H9 (cell line): ENCODE data around the gene PLCL1. TPM values are rescaled to one million over a fixed set of nuclear protein-coding genes. Genes with fewer than 3 reads are reported as not detected.

Source experiments
- DNase-seq: peaks from one replicate; pipeline ENCODE4 v3.0.0-alpha.2; 2017
- H2AFZ ChIP-seq: one replicate; pipeline ENCODE4 v1.6.1; 2013; ENCODE audit warnings: mild to moderate bottlenecking, low read length, control low read depth, moderate library complexity
- H2AK5ac ChIP-seq: 2 replicates; pipeline ENCODE4 v1.6.1; 2013; ENCODE audit warnings: low read length, control low read depth, mixed read lengths; ENCODE audit not compliant: insufficient read length
- H2BK120ac ChIP-seq: one replicate; pipeline ENCODE4 v1.6.1; 2013; ENCODE audit warnings: low read depth, mild to moderate bottlenecking, low read length, control low read depth, inconsistent platforms; ENCODE audit not compliant: poor library complexity, severe bottlenecking
- H2BK12ac ChIP-seq: 2 replicates; pipeline ENCODE4 v1.6.1; 2013; ENCODE audit warnings: low read length, control low read depth, mixed read lengths, low read depth; ENCODE audit not compliant: insufficient read length
- H2BK15ac ChIP-seq: 2 replicates; pipeline ENCODE4 v1.6.1; 2013; ENCODE audit warnings: low read depth, low read length, control low read depth
- H2BK20ac ChIP-seq: one replicate; pipeline ENCODE4 v1.6.1; 2013; ENCODE audit warnings: low read depth, mild to moderate bottlenecking, low read length, control low read depth, inconsistent platforms; ENCODE audit not compliant: poor library complexity, severe bottlenecking
- H2BK5ac ChIP-seq: 2 replicates; pipeline ENCODE4 v1.6.1; 2013; ENCODE audit warnings: low read length, control low read depth, mixed read lengths; ENCODE audit not compliant: insufficient read length
- H3K14ac ChIP-seq: 2 replicates; pipeline ENCODE4 v1.6.1; 2013; ENCODE audit warnings: low read length, control low read depth; ENCODE audit not compliant: insufficient read depth
- H3K18ac ChIP-seq: 2 replicates; pipeline ENCODE4 v1.6.1; 2013; ENCODE audit warnings: low read depth, mild to moderate bottlenecking, mixed read lengths, low read length, control low read depth; ENCODE audit not compliant: insufficient read length
- H3K23ac ChIP-seq: 2 replicates; pipeline ENCODE4 v1.6.1; 2013; ENCODE audit warnings: low read length, control low read depth, mixed read lengths, low read depth; ENCODE audit not compliant: insufficient read length
- H3K23me2 ChIP-seq: 2 replicates; pipeline ENCODE4 v1.6.1; 2013; ENCODE audit warnings: low read depth, mild to moderate bottlenecking, mixed read lengths, low read length, control low read depth; ENCODE audit not compliant: insufficient read length, poor library complexity, severe bottlenecking
- H3K27ac ChIP-seq: 2 replicates; pipeline ENCODE4 v1.5.1; 2013; ENCODE audit warnings: low read length, control low read depth, mixed read lengths, low read depth; ENCODE audit not compliant: insufficient read length
- H3K27me3 ChIP-seq: 2 replicates; pipeline ENCODE4 v1.6.1; 2013; ENCODE audit warnings: low read length, control low read depth, inconsistent platforms; ENCODE audit not compliant: insufficient read depth
- H3K4ac ChIP-seq: 2 replicates; pipeline ENCODE4 v1.6.1; 2013; ENCODE audit warnings: low read depth, mild to moderate bottlenecking, control low read depth, inconsistent platforms, low read length, moderate library complexity
- H3K4me1 ChIP-seq: 2 replicates; pipeline ENCODE4 v1.6.1; 2013; ENCODE audit warnings: low read length, control low read depth, inconsistent platforms; ENCODE audit not compliant: insufficient read depth
- H3K4me2 ChIP-seq: 2 replicates; pipeline ENCODE4 v1.6.1; 2013; ENCODE audit warnings: low read length, control low read depth, mixed read lengths; ENCODE audit not compliant: insufficient read length, insufficient read depth
- H3K56ac ChIP-seq: 2 replicates; pipeline ENCODE4 v1.6.1; 2013; ENCODE audit warnings: low read depth, mild to moderate bottlenecking, mixed read lengths, low read length, control low read depth; ENCODE audit not compliant: insufficient read length
- H3K79me1 ChIP-seq: 2 replicates; pipeline ENCODE4 v1.6.1; 2013; ENCODE audit warnings: low read depth, mild to moderate bottlenecking, moderate library complexity, low read length, control low read depth, inconsistent platforms; ENCODE audit not compliant: insufficient read depth, poor library complexity, severe bottlenecking
- H3K79me2 ChIP-seq: 2 replicates; pipeline ENCODE4 v1.6.1; 2013; ENCODE audit warnings: low read length, control low read depth, inconsistent platforms; ENCODE audit not compliant: insufficient read depth
- H3K9ac ChIP-seq: 2 replicates; pipeline ENCODE4 v1.6.1; 2013; ENCODE audit warnings: low read length, control low read depth, mixed read lengths; ENCODE audit not compliant: insufficient read length; ENCODE audit errors: extremely low read depth
- H3K9me3 ChIP-seq: one replicate; pipeline ENCODE4 v1.6.1; 2013; ENCODE audit warnings: low read depth, low read length, inconsistent platforms; ENCODE audit not compliant: control insufficient read depth
- H3T11ph ChIP-seq: one replicate; pipeline ENCODE4 v1.6.1; 2013; ENCODE audit warnings: mild to moderate bottlenecking, low read length, control low read depth, inconsistent platforms
- H4K20me1 ChIP-seq: one replicate; pipeline ENCODE4 v1.6.1; 2013; ENCODE audit not compliant: control insufficient read depth, insufficient read length, insufficient read depth
- H4K5ac ChIP-seq: 2 replicates; pipeline ENCODE4 v1.6.1; 2013; ENCODE audit warnings: low read depth, mild to moderate bottlenecking, mixed read lengths, low read length, control low read depth; ENCODE audit not compliant: insufficient read length
- H4K8ac ChIP-seq: replicated peaks from 2 replicates; pipeline ENCODE4 v1.6.1; 2013; ENCODE audit warnings: low read length, control low read depth, mixed read lengths, low read depth; ENCODE audit not compliant: insufficient read length
- H4K91ac ChIP-seq: 2 replicates; pipeline ENCODE4 v1.6.1; 2013; ENCODE audit warnings: low read depth, mild to moderate bottlenecking, moderate library complexity, mixed read lengths, low read length, control low read depth; ENCODE audit not compliant: insufficient read length
- H3K27ac Mint-ChIP-seq, 3 experiments: 2 replicates in 2 of 3; 3 replicates in 1 of 3; pipeline ENCODE4 v1.8.0; 2020 to 2021; ENCODE audit warnings: mixed read lengths in 3 of 3, mild to moderate bottlenecking in 1 of 3, moderate library complexity in 1 of 3
- H3K27me3 Mint-ChIP-seq: 2 replicates; pipeline ENCODE4 v1.8.0; 2021; ENCODE audit warnings: low read depth, mild to moderate bottlenecking, moderate library complexity, mixed read lengths
- H3K36me3 Mint-ChIP-seq, 3 experiments: 2 replicates in 2 of 3; 3 replicates in 1 of 3; pipeline ENCODE4 v1.8.0; 2020 to 2021; ENCODE audit warnings: low read depth in 3 of 3, mixed read lengths in 3 of 3; ENCODE audit not compliant: insufficient read depth in 1 of 3
- H3K4me1 Mint-ChIP-seq, 2 experiments: 2 replicates each; pipeline ENCODE4 v1.8.0; 2020; ENCODE audit warnings: mixed read lengths in 2 of 2
- H3K4me3 Mint-ChIP-seq, 2 experiments: 2 replicates in 1 of 2; 3 replicates in 1 of 2; pipeline ENCODE4 v1.8.0; 2020 to 2021; ENCODE audit warnings: mild to moderate bottlenecking in 2 of 2, mixed read lengths in 2 of 2, moderate library complexity in 1 of 2
- H3K9me3 Mint-ChIP-seq, 2 experiments: 2 replicates in 1 of 2; 3 replicates in 1 of 2; pipeline ENCODE4 v1.8.0; 2020; ENCODE audit warnings: mild to moderate bottlenecking in 2 of 2, mixed read lengths in 2 of 2, moderate library complexity in 1 of 2
- WGBS: extraction: QIAGEN DNeasy Blood & Tissue Kit; methylation state at CpG from one replicate; pipeline ENCODE4 v1.1.7; 2013; ENCODE audit warnings: missing lambda C conversion rate, low lambda C conversion rate, mixed read lengths; ENCODE audit not compliant: insufficient read length; ENCODE audit errors: extremely low coverage; 5-methylcytosine and 5-hydroxymethylcytosine counted together
- total RNA-seq: library from RNA; stranded (reverse); gene quantifications from 2 replicates; pipeline ENCODE4 v1.2.1, GENCODE V29; 2021
- TF ChIP-seq, protein P1 (sequence below): fragments of 200-600 bp; sonication (generic); conservative IDR thresholded peaks from 3 replicates; pipeline ENCODE4 v1.8.0; 2021; ENCODE audit warnings: antibody characterized with exemption, mild to moderate bottlenecking

The PLCL1 gene
- total RNA-seq, 1 experiment from 2014 or later = 0.04 TPM

- Histone ChIP-seq H4K5ac (no peak overlapping the region), H3K79me2 (no peaks in the 10 kb centered on the region), H2BK5ac (no peak overlapping the region), H3K4ac (no peak overlapping the region), H4K8ac (no peak overlapping the region), H4K20me1 (no peaks in the 10 kb centered on the region), H3K9me3 (no peaks in the 10 kb centered on the region), H3T11ph (no peak overlapping the region), H3K23ac (no peak overlapping the region), H3K4me1 (no peaks in the 10 kb centered on the region), H4K91ac (no peak overlapping the region), H3K4me2 (no peak overlapping the region), H3K56ac (no peak overlapping the region), H2BK20ac (no peak overlapping the region), H3K23me2 (no peaks in the 10 kb centered on the region), H2BK120ac (no peak overlapping the region), H3K27me3 (no peaks in the 10 kb centered on the region; the same call in 1 of the 2 replicates), H2BK12ac (no peak overlapping the region), H3K27ac (no peak overlapping the region), H2AK5ac (no peak overlapping the region), H3K9ac (no peak overlapping the region), H3K79me1 (no peaks in the 10 kb centered on the region), H2BK15ac (no peak overlapping the region), H3K14ac (no peak overlapping the region), H3K18ac (no peak overlapping the region), H2AFZ (no peak overlapping the region)
- DNase-seq = no peak
- Mint-ChIP-seq H3K4me1 (peaks cover 3 to 4% of the 10 kb centered on the region in 2 experiments), H3K27ac (no peak overlapping the region), H3K27me3 (peaks cover 19% of the 10 kb centered on the region), H3K4me3 (no peak overlapping the region), H3K36me3 (0 out of 7 replicates have a peak, but pooled peaks cover 0 to 4% (median 0%) of the 10 kb centered on the region in 3 experiments), H3K9me3 (peaks cover 6 to 8% of the 10 kb centered on the region in 2 experiments; a peak in 3 of 5 replicates)
- WGBS = no CpG with 5 or more reads among the region's 3 CpGs
- TF ChIP-seq, protein P1, sequence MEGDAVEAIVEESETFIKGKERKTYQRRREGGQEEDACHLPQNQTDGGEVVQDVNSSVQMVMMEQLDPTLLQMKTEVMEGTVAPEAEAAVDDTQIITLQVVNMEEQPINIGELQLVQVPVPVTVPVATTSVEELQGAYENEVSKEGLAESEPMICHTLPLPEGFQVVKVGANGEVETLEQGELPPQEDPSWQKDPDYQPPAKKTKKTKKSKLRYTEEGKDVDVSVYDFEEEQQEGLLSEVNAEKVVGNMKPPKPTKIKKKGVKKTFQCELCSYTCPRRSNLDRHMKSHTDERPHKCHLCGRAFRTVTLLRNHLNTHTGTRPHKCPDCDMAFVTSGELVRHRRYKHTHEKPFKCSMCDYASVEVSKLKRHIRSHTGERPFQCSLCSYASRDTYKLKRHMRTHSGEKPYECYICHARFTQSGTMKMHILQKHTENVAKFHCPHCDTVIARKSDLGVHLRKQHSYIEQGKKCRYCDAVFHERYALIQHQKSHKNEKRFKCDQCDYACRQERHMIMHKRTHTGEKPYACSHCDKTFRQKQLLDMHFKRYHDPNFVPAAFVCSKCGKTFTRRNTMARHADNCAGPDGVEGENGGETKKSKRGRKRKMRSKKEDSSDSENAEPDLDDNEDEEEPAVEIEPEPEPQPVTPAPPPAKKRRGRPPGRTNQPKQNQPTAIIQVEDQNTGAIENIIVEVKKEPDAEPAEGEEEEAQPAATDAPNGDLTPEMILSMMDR = no peak
Measured at GRCh38 chr2:197799068-197799467, 5.3 kb upstream of the PLCL1 start.
